Measurements from ENCODE around the gene TMCO4.

- no peak for TF ChIP-seq POLR2A (IDR thresholded peaks at IDR 0.05)
- TF ChIP-seq POLR2AphosphoS5 (IDR thresholded peaks at IDR 0.05; ENCODE audit: insufficient read depth in 1 of 2, low read depth in 1 of 2): no peak
- TF ChIP-seq CTCF (IDR thresholded peaks at IDR 0.05): peak; percentile 27 to 57 (median 29)
Observed at GRCh38 chr1:19661721-19662228, 137.9 kb downstream of the TMCO4 start.
